ENCODE data around the gene DOCK8.

DNA sequence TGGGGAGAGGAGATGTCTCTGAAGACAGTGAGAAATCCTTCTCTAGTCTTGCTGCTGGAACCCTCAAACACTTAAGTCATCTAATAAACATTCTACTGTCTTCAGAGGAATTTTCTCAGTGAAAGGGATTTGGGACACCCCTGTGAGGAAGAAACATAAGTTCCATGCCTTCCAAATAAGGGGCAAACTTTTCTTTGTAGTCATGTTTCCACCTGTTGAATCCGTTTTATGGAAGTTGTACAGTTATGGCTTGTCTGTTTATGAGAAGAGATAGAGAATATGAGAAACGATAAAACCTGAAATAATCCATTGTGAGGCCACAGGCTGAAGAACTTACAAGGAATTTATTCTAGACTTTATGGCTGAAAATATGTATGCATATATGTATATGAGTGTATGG lies 49.6 kb downstream of the DOCK8 start:
- TF ChIP-seq POLR2A (IDR thresholded peaks at IDR 0.05) = no peak
- TF ChIP-seq, protein P1, sequence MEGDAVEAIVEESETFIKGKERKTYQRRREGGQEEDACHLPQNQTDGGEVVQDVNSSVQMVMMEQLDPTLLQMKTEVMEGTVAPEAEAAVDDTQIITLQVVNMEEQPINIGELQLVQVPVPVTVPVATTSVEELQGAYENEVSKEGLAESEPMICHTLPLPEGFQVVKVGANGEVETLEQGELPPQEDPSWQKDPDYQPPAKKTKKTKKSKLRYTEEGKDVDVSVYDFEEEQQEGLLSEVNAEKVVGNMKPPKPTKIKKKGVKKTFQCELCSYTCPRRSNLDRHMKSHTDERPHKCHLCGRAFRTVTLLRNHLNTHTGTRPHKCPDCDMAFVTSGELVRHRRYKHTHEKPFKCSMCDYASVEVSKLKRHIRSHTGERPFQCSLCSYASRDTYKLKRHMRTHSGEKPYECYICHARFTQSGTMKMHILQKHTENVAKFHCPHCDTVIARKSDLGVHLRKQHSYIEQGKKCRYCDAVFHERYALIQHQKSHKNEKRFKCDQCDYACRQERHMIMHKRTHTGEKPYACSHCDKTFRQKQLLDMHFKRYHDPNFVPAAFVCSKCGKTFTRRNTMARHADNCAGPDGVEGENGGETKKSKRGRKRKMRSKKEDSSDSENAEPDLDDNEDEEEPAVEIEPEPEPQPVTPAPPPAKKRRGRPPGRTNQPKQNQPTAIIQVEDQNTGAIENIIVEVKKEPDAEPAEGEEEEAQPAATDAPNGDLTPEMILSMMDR (IDR thresholded peaks at IDR 0.05) = no peak
